Glomerular visceral epithelial cell (primary cell): ENCODE results near the gene FOXP4.
A peak's percentile ranks its signal among the peaks of the same experiment; 100 is the strongest.

Experiments
- DNase-seq: peaks from one replicate; pipeline ENCODE4 v3.0.0-alpha.2; 2016; ENCODE audit errors: extremely low spot score

FOXP4 gene

DNA sequence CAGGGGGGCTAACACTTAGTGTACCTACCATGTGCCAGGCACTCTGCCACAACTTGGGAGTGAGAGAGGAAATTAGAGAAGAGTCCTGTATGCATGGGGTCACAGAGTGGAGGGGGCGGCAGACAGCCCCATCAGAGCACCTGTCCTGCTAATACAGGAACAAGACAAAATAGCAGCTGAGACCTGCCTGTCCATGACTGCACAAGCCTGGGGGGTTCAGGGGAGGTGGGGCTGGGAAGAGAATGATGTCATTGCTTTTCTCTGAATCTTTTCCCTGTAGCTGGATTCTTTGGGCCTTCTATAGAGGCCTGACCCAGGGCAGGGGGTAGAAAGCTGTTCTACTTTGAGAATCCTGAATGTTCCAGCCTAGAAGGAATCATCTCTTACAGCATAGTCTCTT is 37.4 kb downstream of the FOXP4 start:
- no peak for DNase-seq

DNA sequence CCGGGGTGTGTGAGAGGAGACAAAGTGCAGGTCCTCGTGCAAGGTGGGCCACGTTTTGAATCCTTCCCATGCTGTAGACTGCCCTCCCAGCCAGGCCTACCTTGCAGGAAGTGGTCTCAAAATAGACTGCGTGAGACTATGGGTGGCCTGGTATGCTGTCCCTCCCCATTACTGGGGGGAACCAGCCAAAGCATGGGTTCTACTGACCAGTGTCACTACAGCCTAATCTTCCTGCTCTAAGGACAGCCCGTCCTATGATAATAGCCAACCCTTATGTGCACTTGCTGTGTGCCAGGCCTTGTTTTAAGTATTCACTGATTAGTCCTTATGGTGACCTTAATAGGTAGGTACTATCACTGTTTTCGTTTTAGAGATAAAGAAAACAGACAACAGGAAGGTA is 38.0 kb downstream of the FOXP4 start:
- no peak for DNase-seq

DNA sequence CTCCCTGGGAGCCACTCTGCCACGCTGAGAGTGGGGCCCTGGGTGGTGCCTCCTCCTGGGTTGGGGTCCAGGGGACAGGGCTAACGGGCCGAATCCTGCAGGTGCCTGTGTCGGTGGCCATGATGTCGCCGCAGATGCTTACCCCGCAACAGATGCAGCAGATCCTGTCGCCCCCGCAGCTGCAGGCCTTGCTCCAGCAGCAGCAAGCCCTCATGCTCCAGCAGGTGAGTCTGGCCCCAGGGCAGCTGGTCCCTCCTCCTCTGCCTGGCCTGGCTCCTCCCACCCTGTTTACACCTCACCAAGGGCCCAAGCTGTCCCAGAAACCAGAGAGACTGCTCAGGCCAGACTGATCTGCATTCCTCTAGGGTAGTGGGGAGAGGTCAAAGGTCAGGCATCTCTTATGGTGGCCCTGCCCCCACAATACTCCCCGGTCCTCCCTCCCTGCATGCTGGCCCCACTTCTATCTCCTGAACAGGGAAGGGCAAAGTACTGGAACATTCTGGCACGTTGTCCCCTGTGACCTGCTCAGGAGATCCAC is 38.6 kb downstream of the FOXP4 start:
- DNase-seq = no peak

DNA sequence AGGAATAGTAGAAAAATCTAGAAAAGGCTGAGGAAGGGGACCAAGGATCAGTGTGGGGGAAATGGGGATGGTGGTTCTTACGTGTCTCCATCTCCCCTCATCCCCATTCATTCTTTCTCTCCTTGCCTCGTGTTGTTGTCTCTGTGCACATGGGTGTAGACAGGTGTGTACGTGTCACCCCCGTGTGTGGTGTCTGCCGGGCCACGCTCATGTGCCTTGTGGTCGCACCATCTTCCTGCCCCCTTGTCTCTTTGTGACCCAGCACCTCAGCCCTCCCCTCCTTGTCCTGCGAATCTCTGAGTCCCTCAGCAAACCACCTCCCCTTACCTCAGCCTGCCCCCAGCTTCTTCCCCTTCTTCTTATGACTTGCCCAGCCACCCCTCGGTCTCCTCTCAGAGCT is 39.4 kb downstream of the FOXP4 start:
- no peak for DNase-seq

- DNase-seq = no peak
These were observed 40.2 kb downstream of the FOXP4 start for GRCh38 chr6:41586252-41587007.

DNA sequence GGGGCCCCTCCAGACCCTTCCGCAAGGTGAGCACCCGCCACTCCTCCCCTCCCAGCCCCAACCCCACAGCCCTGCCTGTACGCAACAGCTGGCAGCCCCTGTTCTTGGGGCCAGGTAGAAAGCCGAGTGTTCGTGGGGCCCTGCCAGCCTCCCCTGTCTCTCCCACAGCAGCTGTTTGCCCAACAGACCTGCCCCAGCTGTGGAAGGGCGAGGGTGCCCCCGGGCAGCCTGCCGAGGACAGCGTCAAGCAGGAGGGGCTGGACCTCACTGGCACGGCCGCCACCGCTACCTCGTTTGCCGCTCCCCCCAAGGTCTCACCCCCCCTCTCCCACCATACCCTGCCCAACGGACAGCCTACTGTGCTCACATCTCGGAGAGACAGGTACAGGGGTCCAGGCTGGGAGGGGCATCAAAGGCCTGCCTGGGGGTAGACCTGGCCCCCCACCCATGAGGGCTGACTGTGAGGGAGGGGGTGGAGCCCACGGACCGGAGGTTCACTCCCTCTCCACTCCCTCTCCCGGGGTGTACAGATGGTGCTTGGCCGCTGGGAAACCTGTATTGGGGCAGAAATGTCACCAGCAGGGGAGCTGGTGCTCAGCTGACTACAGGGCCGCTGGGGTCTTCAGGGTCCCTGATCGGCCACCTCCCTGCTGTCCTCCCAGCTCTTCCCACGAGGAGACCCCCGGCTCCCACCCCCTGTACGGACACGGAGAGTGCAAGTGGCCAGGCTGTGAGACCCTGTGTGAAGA is 41.1 kb downstream of the FOXP4 start:
- DNase-seq = no peak

DNA sequence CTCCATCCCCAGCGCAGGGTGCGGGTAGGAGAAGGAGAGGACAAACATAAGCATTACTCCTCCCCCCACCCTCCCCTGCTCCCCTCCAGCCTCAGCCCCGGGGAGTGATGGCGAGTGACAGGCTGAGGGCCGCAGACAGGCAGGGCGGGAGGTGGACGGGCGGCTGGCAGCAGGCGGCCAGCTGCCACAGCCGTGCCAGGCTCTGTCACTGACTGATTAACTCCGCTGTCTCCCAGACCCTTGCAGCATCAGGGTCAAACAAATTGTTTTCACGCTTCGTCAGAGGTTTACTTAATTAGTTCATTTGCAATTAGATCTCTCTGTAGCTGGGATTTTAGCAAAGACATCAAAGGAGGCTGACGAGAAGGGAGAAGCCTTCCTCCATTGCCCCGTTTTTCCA is 41.9 kb downstream of the FOXP4 start:
- DNase-seq = no peak

- no peak for DNase-seq
These were observed 43.0 kb downstream of the FOXP4 start for GRCh38 chr6:41589223-41589622.

DNA sequence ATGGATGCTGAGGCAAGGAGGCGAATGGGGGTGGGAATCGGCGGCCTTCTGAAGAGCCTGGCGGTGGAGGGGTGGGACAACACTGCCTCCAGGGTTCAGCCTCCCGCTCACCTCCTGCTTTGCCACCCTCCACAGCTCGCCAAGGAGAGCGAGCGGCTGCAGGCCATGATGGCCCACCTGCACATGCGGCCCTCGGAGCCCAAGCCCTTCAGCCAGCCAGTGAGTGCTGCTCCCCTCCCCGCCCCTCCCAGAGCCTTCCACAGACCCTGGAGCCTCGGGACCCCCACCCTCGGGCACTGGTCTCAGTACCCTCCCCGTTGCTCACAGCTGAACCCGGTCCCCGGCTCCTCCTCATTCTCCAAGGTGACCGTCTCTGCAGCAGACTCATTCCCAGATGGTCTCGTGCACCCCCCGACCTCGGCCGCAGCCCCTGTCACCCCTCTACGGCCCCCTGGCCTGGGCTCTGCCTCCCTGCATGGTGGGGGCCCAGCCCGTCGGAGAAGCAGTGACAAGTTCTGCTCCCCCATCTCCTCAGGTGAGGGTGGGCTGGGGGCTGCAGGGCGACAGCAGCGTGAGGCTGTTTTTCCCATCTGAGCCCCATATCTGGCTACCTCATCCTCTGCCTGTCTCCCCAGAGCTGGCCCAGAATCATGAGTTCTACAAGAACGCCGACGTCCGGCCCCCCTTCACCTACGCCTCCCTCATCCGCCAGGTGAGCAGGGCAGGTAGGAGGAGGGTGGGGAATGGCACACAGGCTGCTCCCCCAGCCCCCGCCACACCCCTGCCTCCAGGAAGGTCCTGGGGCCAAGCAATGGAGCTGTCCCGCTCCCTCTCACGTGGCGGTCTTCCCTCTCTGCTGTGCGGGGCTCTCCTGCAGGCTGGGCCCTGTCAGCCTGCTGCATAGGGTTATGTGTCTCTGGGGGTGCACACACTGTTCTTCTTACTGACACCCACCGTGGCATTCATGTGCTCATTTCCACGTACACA is 43.7 kb downstream of the FOXP4 start:
- no peak for DNase-seq

DNA sequence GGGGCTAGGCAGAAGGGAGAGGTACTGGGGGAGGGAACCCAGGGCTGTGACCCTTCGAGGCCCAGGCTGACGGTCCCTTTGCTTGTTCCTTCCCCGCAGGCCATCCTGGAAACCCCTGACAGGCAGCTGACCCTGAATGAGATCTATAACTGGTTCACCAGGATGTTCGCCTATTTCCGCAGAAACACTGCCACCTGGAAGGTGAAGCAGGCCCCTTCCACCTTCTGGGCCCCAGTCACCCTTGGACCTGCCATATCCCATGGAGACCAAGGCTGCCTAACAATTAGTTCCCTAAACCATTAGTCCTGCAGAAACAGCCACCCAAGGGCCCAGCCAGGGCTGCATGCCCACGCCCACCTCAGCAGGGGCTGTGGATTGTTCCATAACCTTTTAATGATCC is 44.9 kb downstream of the FOXP4 start:
- DNase-seq = no peak

DNA sequence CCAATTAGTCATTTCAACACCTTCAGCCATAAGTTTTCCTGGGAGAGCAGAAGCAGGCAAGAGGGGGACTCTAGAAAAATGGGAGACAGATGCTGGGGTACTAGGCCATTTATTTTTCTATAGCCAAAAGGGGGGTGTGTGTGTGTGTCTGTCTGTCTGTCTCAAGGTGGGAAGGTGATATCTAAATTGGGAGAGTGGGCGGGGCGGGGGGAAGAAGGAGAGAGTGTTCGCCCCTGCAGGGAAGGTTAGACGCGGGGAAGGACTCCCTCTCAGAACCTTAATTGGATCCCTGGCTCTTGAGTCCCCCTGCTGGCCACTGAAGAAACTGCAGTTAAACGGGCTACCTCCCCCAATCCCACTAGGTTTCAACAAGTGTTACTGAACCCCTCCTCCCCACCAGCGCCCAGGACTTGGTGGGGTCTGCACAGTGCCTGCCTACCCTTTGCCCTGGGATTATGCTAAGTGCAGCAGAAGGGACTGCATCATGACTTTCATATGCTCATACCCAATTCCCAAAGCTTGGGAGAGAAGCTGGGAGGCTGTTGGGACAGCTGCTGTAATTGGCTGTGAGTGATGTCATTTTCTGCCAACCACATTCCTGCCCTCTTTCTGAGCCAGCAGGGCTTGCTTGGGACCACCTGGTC is 45.8 kb downstream of the FOXP4 start:
- peak; percentile 72 for DNase-seq

- no peak for DNase-seq
These were observed 47.2 kb downstream of the FOXP4 start for GRCh38 chr6:41593406-41593805.

- no peak for DNase-seq
These were observed 47.7 kb downstream of the FOXP4 start for GRCh38 chr6:41593839-41594238.

DNA sequence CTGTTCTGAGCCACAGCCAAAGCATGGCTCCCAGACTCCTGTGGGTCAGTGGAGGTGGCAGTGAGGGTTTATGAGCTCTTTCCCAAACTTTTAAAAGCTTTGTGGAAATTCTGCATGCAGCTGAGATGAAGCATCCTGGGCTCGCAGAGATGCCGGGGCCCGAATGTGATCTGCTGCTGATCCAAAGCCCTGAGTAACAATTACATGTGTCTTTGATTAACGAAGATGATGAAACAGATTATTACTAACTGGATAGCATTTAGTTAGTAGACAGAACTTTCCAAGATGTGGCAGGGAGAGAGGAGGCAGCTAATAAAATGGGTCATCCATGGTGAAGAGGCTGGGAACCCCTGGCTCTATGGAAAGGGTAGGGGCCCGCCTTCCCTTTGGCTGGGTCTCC is 48.1 kb downstream of the FOXP4 start:
- DNase-seq = no peak

GRCh38 chr6:41594766-41595165 is 48.6 kb downstream of the FOXP4 start:
- no peak for DNase-seq

GRCh38 chr6:41595166-41595565 is 49.0 kb downstream of the FOXP4 start:
- no peak for DNase-seq

DNA sequence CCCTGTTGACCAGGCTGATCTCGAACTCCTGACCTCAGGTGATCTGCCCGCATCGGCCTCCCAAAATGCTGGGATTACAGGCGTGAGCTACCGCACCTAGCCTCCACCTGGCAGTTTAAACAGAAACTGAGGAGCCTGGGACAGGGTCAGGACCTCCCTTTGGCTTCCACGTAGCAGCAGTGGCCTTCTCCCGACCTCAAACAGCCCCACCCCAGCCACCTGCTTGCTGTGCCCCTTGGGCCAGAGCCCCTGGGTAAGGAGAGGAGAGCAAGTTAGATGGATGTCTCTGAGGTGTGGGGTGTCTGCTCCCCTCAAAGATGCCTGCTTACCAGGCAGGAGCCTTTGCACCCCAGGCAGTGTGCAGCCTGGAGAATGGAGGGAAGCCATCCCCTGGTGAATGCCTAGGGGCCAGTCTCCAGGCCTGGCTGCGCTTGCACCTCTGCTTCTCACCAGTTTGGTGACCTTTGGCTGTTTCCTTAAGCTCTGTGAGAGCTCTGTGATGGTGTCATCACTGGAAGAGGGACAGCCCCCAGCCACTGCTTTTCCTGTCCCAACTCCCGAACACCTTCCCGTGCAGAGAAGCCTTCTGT is 50.0 kb downstream of the FOXP4 start:
- DNase-seq = no peak

- no peak for DNase-seq
These were observed 50.6 kb downstream of the FOXP4 start for GRCh38 chr6:41596807-41597206.

DNA sequence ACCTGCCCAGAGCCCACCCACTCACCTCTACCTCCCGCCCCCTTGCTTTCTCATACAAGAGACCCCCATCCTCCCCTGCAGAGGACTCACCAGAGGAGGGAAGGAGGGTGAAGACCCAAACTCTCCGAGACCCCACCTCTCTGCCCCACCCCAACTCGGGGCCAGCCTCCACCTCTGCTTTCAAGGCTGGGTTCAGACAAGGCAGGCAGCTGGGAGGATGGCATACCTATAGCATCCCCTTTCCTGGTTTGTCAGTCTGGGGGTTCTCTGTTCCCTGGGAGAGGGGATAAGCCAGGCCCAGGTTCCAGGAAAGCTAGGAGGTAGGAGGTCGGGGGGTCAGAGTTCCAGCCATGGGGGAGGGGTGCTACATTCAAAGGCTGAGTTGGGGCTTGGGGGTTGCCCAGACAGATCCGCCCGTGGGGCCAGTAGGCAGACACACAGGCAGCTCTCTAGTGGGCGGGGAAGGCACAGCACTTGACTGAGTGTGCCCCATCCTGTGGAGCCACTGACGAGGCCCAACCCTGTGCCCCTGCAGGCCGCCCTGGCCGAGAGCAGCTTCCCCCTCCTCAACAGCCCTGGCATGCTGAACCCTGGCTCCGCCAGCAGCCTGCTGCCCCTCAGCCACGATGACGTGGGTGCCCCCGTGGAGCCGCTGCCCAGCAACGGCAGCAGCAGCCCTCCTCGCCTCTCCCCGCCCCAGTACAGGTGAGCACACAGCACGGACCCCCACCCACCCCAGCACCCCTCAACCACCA is 51.2 kb downstream of the FOXP4 start:
- DNase-seq = no peak

GRCh38 chr6:41598670-41599014 is 52.5 kb downstream of the FOXP4 start:
- no peak for DNase-seq
